H1 (cell line): ENCODE measurements around the gene ADK. TPM values are rescaled to one million over a fixed set of nuclear protein-coding genes. Genes with fewer than 3 reads are reported as not detected.

Source experiments
- CTCF ChIA-PET: fragments of 300-600 bp; sonication (Branson Sonifier 250); formaldehyde crosslinking; loops from one replicate; lab custom pipeline; 2021; ENCODE audit not compliant: partially characterized antibody; lab: Charles Lee
- POLR2A ChIA-PET: fragments of 300-600 bp; sonication (Branson Sonifier 250); formaldehyde crosslinking; loops from one replicate; lab custom pipeline; 2021; ENCODE audit warnings: inconsistent platforms; ENCODE audit not compliant: partially characterized antibody; lab: Charles Lee
- DNase-seq, 2 experiments: peaks; one replicate each; pipeline versions ENCODE4 v3.0.0 to v3.0.0-alpha.2; 2010 to 2022; ENCODE audit warnings: low spot score in 2 of 2, low read depth in 1 of 2, mixed read lengths in 1 of 2
- FAIRE-seq: peaks from 2 replicates; lab custom pipeline; 2011; peaks lifted over from hg19 to GRCh38; lab: Jason Lieb, UNC
- H2AFZ ChIP-seq: 2 replicates; pipeline ENCODE4 v1.8.1; 2012; ENCODE audit warnings: low read length, inconsistent platforms
- H2AK5ac ChIP-seq: 2 replicates; pipeline ENCODE4 v1.6.1; 2013; ENCODE audit warnings: low read depth, low read length
- H2BK120ac ChIP-seq: replicated peaks from 2 replicates; pipeline ENCODE3; 2013; ENCODE audit warnings: low read depth, low read length, inconsistent platforms
- H2BK12ac ChIP-seq: 2 replicates; pipeline ENCODE4 v1.6.1; 2013; ENCODE audit warnings: low read depth, low read length
- H2BK15ac ChIP-seq: 2 replicates; pipeline ENCODE4 v1.6.1; 2013; ENCODE audit warnings: low read length
- H2BK20ac ChIP-seq: 2 replicates; pipeline ENCODE4 v1.6.1; 2013; ENCODE audit warnings: low read length
- H2BK5ac ChIP-seq: 2 replicates; pipeline ENCODE4 v1.6.1; 2013; ENCODE audit warnings: low read depth, low read length
- H3K14ac ChIP-seq: 2 replicates; pipeline ENCODE4 v1.6.1; 2013; ENCODE audit warnings: inconsistent platforms; ENCODE audit not compliant: insufficient read length
- H3K18ac ChIP-seq: 2 replicates; pipeline ENCODE4 v1.6.1; 2013; ENCODE audit warnings: low read length; ENCODE audit errors: extremely low read depth
- H3K23ac ChIP-seq: 2 replicates; pipeline ENCODE4 v1.6.1; 2013; ENCODE audit warnings: inconsistent platforms; ENCODE audit not compliant: insufficient read length
- H3K23me2 ChIP-seq: 2 replicates; pipeline ENCODE4 v1.6.1; 2013; ENCODE audit warnings: low read depth, low read length
- H3K27ac ChIP-seq: 2 replicates; pipeline ENCODE4 v1.6.1; 2011; ENCODE audit warnings: low read depth, low read length, inconsistent platforms
- H3K27me3 ChIP-seq, 4 experiments: replicated peaks in 1 of 4; 1 replicate in 1 of 4; 2 replicates in 3 of 4; pipeline versions ENCODE4 v1.6.1 to v1.8.1; 2011 to 2013; ENCODE audit warnings: low read length in 3 of 4, mild to moderate bottlenecking in 3 of 4, inconsistent platforms in 2 of 4, mixed read lengths in 2 of 4, moderate library complexity in 1 of 4; ENCODE audit not compliant: control insufficient read depth in 3 of 4, insufficient read depth in 3 of 4; ENCODE audit errors: extremely low read depth in 1 of 4
- H3K36me3 ChIP-seq, 4 experiments: 2 replicates each; pipeline versions ENCODE4 v1.6.1 to v1.8.1; 2011 to 2013; ENCODE audit warnings: mild to moderate bottlenecking in 4 of 4, low read length in 3 of 4, moderate library complexity in 2 of 4, control low read depth in 1 of 4, inconsistent platforms in 1 of 4; ENCODE audit not compliant: insufficient read depth in 4 of 4, control insufficient read depth in 2 of 4
- H3K4ac ChIP-seq: replicated peaks from 2 replicates; pipeline ENCODE3; 2013; ENCODE audit warnings: low read length, low read depth, mixed read lengths, inconsistent platforms; ENCODE audit not compliant: insufficient read length
- H3K4me1 ChIP-seq, 4 experiments: replicated peaks in 1 of 4; 1 replicate in 1 of 4; 2 replicates in 3 of 4; pipeline versions ENCODE4 v1.6.1 to v1.8.1; 2011 to 2013; ENCODE audit warnings: low read length in 3 of 4, inconsistent platforms in 2 of 4, mixed read lengths in 1 of 4; ENCODE audit not compliant: insufficient read depth in 4 of 4, control insufficient read depth in 3 of 4
- H3K4me2 ChIP-seq, 2 experiments: 2 replicates each; pipeline versions ENCODE4 v1.6.1 to v1.8.1; 2011 to 2013; ENCODE audit warnings: low read depth in 2 of 2, low read length in 2 of 2, control low read depth in 1 of 2, inconsistent platforms in 1 of 2, mild to moderate bottlenecking in 1 of 2; ENCODE audit not compliant: insufficient read depth in 1 of 2
- H3K4me3 ChIP-seq, 4 experiments: fragments of 200-600, 300-600 bp in 1 of 4; sonication (generic), shearing (Covaris generic), sonication (Bioruptor Twin) in 1 of 4; 2 replicates each; pipeline versions ENCODE4 v1.5.1 to v1.8.1; 2011 to 2016; ENCODE audit warnings: low read length in 4 of 4, low read depth in 3 of 4, control low read depth in 2 of 4, inconsistent platforms in 2 of 4, mild to moderate bottlenecking in 2 of 4, mixed read lengths in 1 of 4, moderate library complexity in 1 of 4; ENCODE audit not compliant: insufficient read depth in 2 of 4; ENCODE audit errors: extremely low read depth in 1 of 4
- H3K56ac ChIP-seq: replicated peaks from 2 replicates; pipeline ENCODE3; 2013; ENCODE audit warnings: low read depth, mild to moderate bottlenecking, mixed read lengths, low read length, inconsistent platforms; ENCODE audit not compliant: insufficient read length
- H3K79me1 ChIP-seq: 2 replicates; pipeline ENCODE4 v1.6.1; 2013; ENCODE audit warnings: low read depth, low read length, control low read depth
- H3K79me2 ChIP-seq, 2 experiments: 2 replicates each; pipeline versions ENCODE4 v1.6.1 to v1.8.1; 2012 to 2013; ENCODE audit warnings: low read length in 2 of 2, mild to moderate bottlenecking in 2 of 2, inconsistent platforms in 1 of 2; ENCODE audit not compliant: insufficient read depth in 2 of 2, control insufficient read depth in 1 of 2
- H3K9ac ChIP-seq, 4 experiments: replicated peaks in 1 of 4; 1 replicate in 1 of 4; 2 replicates in 3 of 4; pipeline versions ENCODE4 v1.6.1 to v1.8.1; 2011 to 2013; ENCODE audit warnings: low read depth in 3 of 4, low read length in 3 of 4, control low read depth in 2 of 4, mild to moderate bottlenecking in 2 of 4, moderate library complexity in 2 of 4, inconsistent platforms in 1 of 4; ENCODE audit errors: extremely low read depth in 1 of 4
- H3K9me3 ChIP-seq, 2 experiments: 2 replicates each; pipeline versions ENCODE4 v1.6.1 to v1.8.1; 2012 to 2013; ENCODE audit warnings: mild to moderate bottlenecking in 2 of 2, moderate library complexity in 2 of 2, control low read depth in 1 of 2, inconsistent platforms in 1 of 2, low read depth in 1 of 2, low read length in 1 of 2, mixed read lengths in 1 of 2; ENCODE audit not compliant: insufficient read depth in 2 of 2
- H4K20me1 ChIP-seq, 2 experiments: replicated peaks in 1 of 2; 2 replicates each; pipeline versions ENCODE3 to v1.8.1; 2011 to 2013; ENCODE audit warnings: inconsistent platforms in 2 of 2, low read length in 2 of 2, mild to moderate bottlenecking in 1 of 2; ENCODE audit not compliant: insufficient read depth in 2 of 2, control insufficient read depth in 1 of 2
- H4K5ac ChIP-seq: 2 replicates; pipeline ENCODE4 v1.6.1; 2013; ENCODE audit warnings: low read length, low read depth, mixed read lengths, inconsistent platforms; ENCODE audit not compliant: insufficient read length
- H4K8ac ChIP-seq: 2 replicates; pipeline ENCODE4 v1.8.0; 2013; ENCODE audit warnings: mild to moderate bottlenecking, moderate library complexity, low read length, inconsistent platforms; ENCODE audit not compliant: insufficient read depth; ENCODE audit errors: extremely low read depth
- H4K91ac ChIP-seq: replicated peaks from 2 replicates; pipeline ENCODE3; 2013; ENCODE audit warnings: low read length, mixed read lengths, inconsistent platforms; ENCODE audit not compliant: insufficient read length
- BCL11A ChIP-seq, 2 experiments: IDR thresholded peaks; one replicate each; pipeline ENCODE4 v1.6.1; 2011; ENCODE audit warnings: low read depth in 2 of 2, low read length in 2 of 2, mild to moderate bottlenecking in 2 of 2
- ZNF274 ChIP-seq: IDR thresholded peaks from 2 replicates; pipeline ENCODE4 v1.7.0; 2012; ENCODE audit warnings: low read length, borderline replicate concordance; ENCODE audit errors: extremely low read depth
- WGBS, 2 experiments: shearing (Covaris generic) in 1 of 2; methylation state at CpG; one replicate each; pipeline versions ENCODE4 v1.1.6 to v1.1.7; 2013 to 2015; ENCODE audit warnings: low lambda C conversion rate in 2 of 2, mixed read lengths in 2 of 2, inconsistent platforms in 1 of 2, low coverage in 1 of 2, missing lambda C conversion rate in 1 of 2; ENCODE audit not compliant: insufficient replicate concordance in 2 of 2, insufficient coverage in 1 of 2, insufficient read length in 1 of 2; ENCODE audit errors: extremely low coverage in 1 of 2, missing lambda C conversion rate in 1 of 2; 5-methylcytosine and 5-hydroxymethylcytosine counted together
- polyA plus RNA-seq, 7 experiments: library from polyadenylated mRNA; depleted of rRNA in 3 of 7; stranded (reverse) in 5 of 7; unstranded in 2 of 7; fragments of >200 nt in 5 of 7; fragments of 200-250 nt in 2 of 7; gene quantifications; 1 replicate in 5 of 7; 2 replicates in 1 of 7; 4 replicates in 1 of 7; pipeline versions ENCODE4 v1.2.1 to v1.2.3, GENCODE V29; 2011 to 2013; ENCODE audit warnings: missing spikeins in 2 of 7, mixed read lengths in 2 of 7
- total RNA-seq: library from RNA; stranded (reverse); fragmentation: NEBNext Ultra II Directional; extraction: Animal tissue kit (Norgen Biotek cat#: 25700); gene quantifications from 2 replicates; pipeline ENCODE4 v1.2.1, GENCODE V29; 2021
- TF ChIP-seq, protein P1 (sequence below): IDR thresholded peaks from 2 replicates; pipeline ENCODE4 v1.6.1; 2011; ENCODE audit warnings: low read depth, mild to moderate bottlenecking, low read length; ENCODE audit not compliant: insufficient read depth

ADK gene
- total and polyA plus RNA-seq, 2 of the 8 experiments (the other 6 are each of a cell fraction or from before 2014, with no cell fraction given): 12.3 to 42.4 TPM

DNA sequence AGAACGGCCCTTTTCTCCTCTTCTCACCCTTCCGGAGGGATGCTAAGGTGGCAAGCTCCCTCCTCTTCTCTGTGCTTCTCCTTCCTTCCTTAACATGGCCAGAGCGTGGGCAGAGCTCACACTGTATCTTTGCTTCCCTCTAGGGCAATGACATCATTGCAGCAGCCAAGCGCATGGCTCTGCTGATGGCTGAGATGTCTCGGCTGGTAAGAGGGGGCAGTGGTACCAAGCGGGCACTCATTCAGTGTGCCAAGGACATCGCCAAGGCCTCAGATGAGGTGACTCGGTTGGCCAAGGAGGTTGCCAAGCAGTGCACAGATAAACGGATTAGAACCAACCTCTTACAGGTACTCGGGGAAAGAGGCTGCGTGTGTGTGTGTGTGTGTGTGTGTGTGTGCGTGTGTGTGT, 37.0 kb upstream of the ADK start:
- Histone ChIP-seq H3K9ac (no peak overlapping the region), H3K4ac (no peak overlapping the region), H3K4me1 (no peaks in the 10 kb centered on the region), H3K27ac (no peak overlapping the region), H3K4me3 (no peak overlapping the region), H3K36me3 (peaks cover 60 to 100% (median 95%) of the 10 kb centered on the region in 4 experiments), H2BK12ac (no peak overlapping the region), H2AFZ (no peak overlapping the region), H3K27me3 (no peaks in the 10 kb centered on the region), H3K23ac (no peak overlapping the region), H2BK120ac (no peak overlapping the region), H4K8ac (no peak overlapping the region), H4K20me1 (peaks cover 4 to 8% of the 10 kb centered on the region in 2 experiments), H2BK5ac (no peak overlapping the region), H3K56ac (no peak overlapping the region), H3K14ac (no peak overlapping the region), H2BK20ac (no peak overlapping the region), H3K79me1 (no peaks in the 10 kb centered on the region), H3K79me2 (0 out of 4 replicates have a peak, but pooled peaks cover 0 to 3% of the 10 kb centered on the region in 2 experiments), H2BK15ac (no peak overlapping the region)
- DNase-seq: no peak
- WGBS, 2 experiments: 92% methylated on average over 12 of the region's 12 CpGs; no CpG with 5 or more reads in 1 of the 2 experiments
- ChIA-PET CTCF (interaction anchor here (0.9 kb wide), 1 partner anchor 24 kb away, joined by 3 read pairs; no protein-coding TSS in a partner anchor), POLR2A (interaction anchor here (1.8 kb wide), 1 partner anchor 11 kb away, joined by 4 read pairs; no protein-coding TSS in a partner anchor)
- TF ChIP-seq BCL11A (IDR thresholded peaks at IDR 0.05; ENCODE audit: low read depth in 2 of 2, low read length in 2 of 2) (no peak), ZNF274 (no peak)
- TF ChIP-seq, protein P1, sequence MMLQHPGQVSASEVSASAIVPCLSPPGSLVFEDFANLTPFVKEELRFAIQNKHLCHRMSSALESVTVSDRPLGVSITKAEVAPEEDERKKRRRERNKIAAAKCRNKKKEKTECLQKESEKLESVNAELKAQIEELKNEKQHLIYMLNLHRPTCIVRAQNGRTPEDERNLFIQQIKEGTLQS: no peak
- TF ChIP-seq, all 59 proteins: peak for 0
- Histone ChIP-seq H4K5ac (no peak overlapping the region), H2AK5ac (no peak overlapping the region), H3K9me3 (no peaks in the 10 kb centered on the region), H3K18ac (no peak overlapping the region), H3K4me2 (no peak overlapping the region), H3K23me2 (no peaks in the 10 kb centered on the region; the same call in 1 of the 2 replicates), H4K91ac (no peak overlapping the region)
- FAIRE-seq: no peak
